Activated T-helper 1 cell treated with Interleukin-2 at 50 U/mL for 16 hours (primary cell): ENCODE data around the gene EEF1A1.
"Not testable (repeated sequence)": the region's sequence is repeated elsewhere in the genome, so short reads cannot be mapped to it uniquely, and the experiment has no call there.

Experiments used
- DNase-seq: peaks from one replicate; pipeline ENCODE4 v3.0.0-alpha.2; 2020; ENCODE audit warnings: low read depth

The EEF1A1 gene

GRCh38 chr6:73537677-73538076 is 16.8 kb upstream of the EEF1A1 start:
- DNase-seq = no peak

- DNase-seq = no peak
Measured at GRCh38 chr6:73534628-73535027, 13.8 kb upstream of the EEF1A1 start.

- DNase-seq = no peak
Measured at GRCh38 chr6:73532293-73532692, 11.5 kb upstream of the EEF1A1 start.

- DNase-seq = no peak
Measured at GRCh38 chr6:73528897-73529296, 8.1 kb upstream of the EEF1A1 start.

- no peak for DNase-seq
Measured at GRCh38 chr6:73525546-73526330, 4.9 kb upstream of the EEF1A1 start.

GRCh38 chr6:73523434-73524123 is 2.7 kb upstream of the EEF1A1 start:
- DNase-seq = peak; percentile 68

GRCh38 chr6:73521351-73521985 is 636 bp upstream of the EEF1A1 start:
- peak; percentile 58 for DNase-seq

- peak; percentile 62 for DNase-seq
Measured at GRCh38 chr6:73519926-73520687, 725 bp downstream of the EEF1A1 start.

- not testable (repeated sequence) for DNase-seq
Measured at GRCh38 chr6:73518982-73519881, 1.6 kb downstream of the EEF1A1 start.

GRCh38 chr6:73518100-73518981 is 2.5 kb downstream of the EEF1A1 start:
- DNase-seq = not testable (repeated sequence)

- no peak for DNase-seq
Measured at GRCh38 chr6:73516514-73517489, 4.0 kb downstream of the EEF1A1 start.

GRCh38 chr6:73515204-73515655 is 5.6 kb downstream of the EEF1A1 start:
- DNase-seq = no peak

GRCh38 chr6:73514746-73515110 is 6.1 kb downstream of the EEF1A1 start:
- DNase-seq = no peak

GRCh38 chr6:73513496-73513854 is 7.4 kb downstream of the EEF1A1 start:
- no peak for DNase-seq

GRCh38 chr6:73511796-73512195 is 9.0 kb downstream of the EEF1A1 start:
- DNase-seq = no peak

GRCh38 chr6:73509851-73510250 is 11.0 kb downstream of the EEF1A1 start:
- DNase-seq = no peak

- DNase-seq = no peak
Measured at GRCh38 chr6:73508776-73509175, 12.1 kb downstream of the EEF1A1 start.

GRCh38 chr6:73506246-73506645 is 14.6 kb downstream of the EEF1A1 start:
- DNase-seq = no peak

GRCh38 chr6:73505705-73506104 is 15.1 kb downstream of the EEF1A1 start:
- not testable (repeated sequence) for DNase-seq
